Adipocyte (in vitro differentiated cells): ENCODE measurements around the gene PAN3.

ENCODE experiments used
- DNase-seq: peaks from one replicate; pipeline ENCODE4 v3.0.0-alpha.2; 2015; ENCODE audit warnings: low read depth
- H3K27me3 ChIP-seq: replicated peaks from 2 replicates; pipeline ENCODE4 v1.7.0; 2013; ENCODE audit warnings: mild to moderate bottlenecking, low read length, moderate library complexity; ENCODE audit not compliant: control insufficient read depth, insufficient read depth
- H3K36me3 ChIP-seq: 2 replicates; pipeline ENCODE4 v1.7.0; 2013; ENCODE audit warnings: low read length, mild to moderate bottlenecking, moderate library complexity; ENCODE audit not compliant: control insufficient read depth, insufficient read depth, severe bottlenecking
- H3K4me1 ChIP-seq: 2 replicates; pipeline ENCODE4 v1.7.0; 2013; ENCODE audit warnings: mild to moderate bottlenecking, low read length, moderate library complexity; ENCODE audit not compliant: control insufficient read depth, insufficient read depth
- H3K4me3 ChIP-seq: 2 replicates; pipeline ENCODE4 v1.7.0; 2013; ENCODE audit warnings: mild to moderate bottlenecking, low read length, moderate library complexity
- H3K9ac ChIP-seq: 2 replicates; pipeline ENCODE4 v1.7.0; 2013; ENCODE audit warnings: mild to moderate bottlenecking, low read length, moderate library complexity
- H3K9me3 ChIP-seq: 2 replicates; pipeline ENCODE4 v1.7.0; 2013; ENCODE audit warnings: mild to moderate bottlenecking, low read length, moderate library complexity; ENCODE audit not compliant: control insufficient read depth

Gene PAN3

GRCh38 chr13:28116736-28117135 lies 21.6 kb upstream of the PAN3 start:
- no peak for DNase-seq

GRCh38 chr13:28117689-28118377 lies 20.5 kb upstream of the PAN3 start:
- DNase-seq = no peak

More at GRCh38 chr13:28116736-28117135, 21.6 kb upstream of the PAN3 start:
- H3K36me3 ChIP-seq = no peaks in the 10 kb centered on the region
- no peaks in the 10 kb centered on the region for H3K9me3 ChIP-seq
- peaks cover 15% of the 10 kb centered on the region for H3K27me3 ChIP-seq
- H3K4me1 ChIP-seq = no peaks in the 10 kb centered on the region
- no peak overlapping the region for H3K9ac ChIP-seq
- no peak overlapping the region for H3K4me3 ChIP-seq

GRCh38 chr13:28120317-28120716 lies 18.0 kb upstream of the PAN3 start:
- Histone ChIP-seq H3K4me3 (no peak overlapping the region), H3K9ac (no peak overlapping the region), H3K9me3 (no peaks in the 10 kb centered on the region), H3K4me1 (no peaks in the 10 kb centered on the region), H3K27me3 (peaks cover 15% of the 10 kb centered on the region), H3K36me3 (no peaks in the 10 kb centered on the region)
- DNase-seq = no peak

More at GRCh38 chr13:28117689-28118377, 20.5 kb upstream of the PAN3 start:
- H3K9me3 ChIP-seq = no peaks in the 10 kb centered on the region
- H3K4me1 ChIP-seq = no peaks in the 10 kb centered on the region
- H3K36me3 ChIP-seq = no peaks in the 10 kb centered on the region
- H3K9ac ChIP-seq = no peak overlapping the region
- H3K27me3 ChIP-seq = peaks cover 15% of the 10 kb centered on the region
- H3K4me3 ChIP-seq = no peak overlapping the region

- no peak for DNase-seq
- H3K36me3 ChIP-seq = no peaks in the 10 kb centered on the region
- H3K4me1 ChIP-seq = no peaks in the 10 kb centered on the region
- peaks cover 11% of the 10 kb centered on the region for H3K27me3 ChIP-seq
- H3K9me3 ChIP-seq = no peaks in the 10 kb centered on the region
- H3K4me3 ChIP-seq = no peak overlapping the region
- no peak overlapping the region for H3K9ac ChIP-seq
Measured at GRCh38 chr13:28121224-28121623, 17.1 kb upstream of the PAN3 start.

- H3K9me3 ChIP-seq = no peaks in the 10 kb centered on the region
- H3K4me1 ChIP-seq = peaks cover 15% of the 10 kb centered on the region
- H3K36me3 ChIP-seq = no peaks in the 10 kb centered on the region
- no peak overlapping the region for H3K4me3 ChIP-seq
- H3K27me3 ChIP-seq = no peaks in the 10 kb centered on the region
- no peak overlapping the region for H3K9ac ChIP-seq
- no peak for DNase-seq
Measured at GRCh38 chr13:28128030-28128429, 10.3 kb upstream of the PAN3 start.

- no peaks in the 10 kb centered on the region for H3K9me3 ChIP-seq
- H3K4me3 ChIP-seq = no peak overlapping the region
- no peaks in the 10 kb centered on the region for H3K27me3 ChIP-seq
- no peak overlapping the region for H3K9ac ChIP-seq
- peaks cover 15% of the 10 kb centered on the region for H3K4me1 ChIP-seq
- H3K36me3 ChIP-seq = no peaks in the 10 kb centered on the region
- DNase-seq = no peak
Measured at GRCh38 chr13:28128926-28129325, 9.4 kb upstream of the PAN3 start.

- no peak for DNase-seq
- H3K4me3 ChIP-seq = no peak overlapping the region
- H3K4me1 ChIP-seq = peaks cover 15% of the 10 kb centered on the region
- H3K9me3 ChIP-seq = no peaks in the 10 kb centered on the region
- H3K27me3 ChIP-seq = no peaks in the 10 kb centered on the region
- no peaks in the 10 kb centered on the region for H3K36me3 ChIP-seq
- H3K9ac ChIP-seq = no peak overlapping the region
Measured at GRCh38 chr13:28129911-28130693, 8.2 kb upstream of the PAN3 start.

GRCh38 chr13:28131646-28132045 lies 6.7 kb upstream of the PAN3 start:
- no peak for DNase-seq
- Histone ChIP-seq H3K9me3 (no peaks in the 10 kb centered on the region), H3K4me1 (peaks cover 15% of the 10 kb centered on the region)

GRCh38 chr13:28136916-28137315 lies 1.4 kb upstream of the PAN3 start:
- Histone ChIP-seq H3K4me1 (peaks cover 19% of the 10 kb centered on the region), H3K27me3 (no peaks in the 10 kb centered on the region), H3K9me3 (no peaks in the 10 kb centered on the region), H3K4me3 (peak overlapping the region; percentile 100), H3K9ac (peak overlapping the region; percentile 96), H3K36me3 (no peaks in the 10 kb centered on the region)
- DNase-seq = no peak

More at GRCh38 chr13:28131646-28132045, 6.7 kb upstream of the PAN3 start:
- Histone ChIP-seq H3K9ac (no peak overlapping the region), H3K36me3 (no peaks in the 10 kb centered on the region), H3K27me3 (no peaks in the 10 kb centered on the region), H3K4me3 (no peak overlapping the region)

GRCh38 chr13:28137596-28137995 lies 749 bp upstream of the PAN3 start:
- Histone ChIP-seq H3K9ac (peak overlapping the region; percentile 96), H3K9me3 (no peaks in the 10 kb centered on the region), H3K36me3 (no peaks in the 10 kb centered on the region), H3K4me1 (peaks cover 21% of the 10 kb centered on the region), H3K27me3 (no peaks in the 10 kb centered on the region), H3K4me3 (peak overlapping the region; percentile 100)
- peak; percentile 43 for DNase-seq

GRCh38 chr13:28138756-28139470 lies 568 bp downstream of the PAN3 start:
- Histone ChIP-seq H3K27me3 (no peaks in the 10 kb centered on the region), H3K4me1 (peaks cover 30% of the 10 kb centered on the region), H3K4me3 (peak overlapping the region; percentile 100), H3K9me3 (no peaks in the 10 kb centered on the region), H3K9ac (peak overlapping the region; percentile 96), H3K36me3 (no peaks in the 10 kb centered on the region)
- DNase-seq = peak; percentile 87
